ENCODE results near the gene ANKRD34A. TPM values are rescaled to one million over a fixed set of nuclear protein-coding genes. Genes with fewer than 3 reads are reported as not detected.
A peak's percentile ranks its signal among the peaks of the same experiment; 100 is the strongest.

The ANKRD34A gene
- total and polyA plus RNA-seq, 2 of the 13 experiments (the other 11 are each of a cell fraction or from before 2014, with no cell fraction given): 0.05 to 0.07 TPM

GRCh38 chr1:145996433-145997015 is 32.1 kb upstream of the ANKRD34A start, which contains the start of gene TXNIP (continued):
- TF ChIP-seq ARID4A (CRISPR knock-in tag; IDR thresholded peaks at IDR 0.05; ENCODE audit: borderline replicate concordance) (peak; percentile 81; the same call in 1 of the 2 replicates), ARNT (IDR thresholded peaks at IDR 0.05) (no peak), ZSCAN25 (CRISPR knock-in tag; IDR thresholded peaks at IDR 0.05) (peak; percentile 90), SIX4 (CRISPR knock-in tag; IDR thresholded peaks at IDR 0.05) (peak; percentile 66), ZNF644 (CRISPR knock-in tag; IDR thresholded peaks at IDR 0.05; ENCODE audit: low read depth) (no peak), ZNF660 (CRISPR knock-in tag; IDR thresholded peaks at IDR 0.05; ENCODE audit: borderline replicate concordance, low read depth) (no peak), ARID3A (IDR thresholded peaks at IDR 0.05; ENCODE audit: low read depth, low read length) (no peak), MXI1 (IDR thresholded peaks at IDR 0.05; ENCODE audit: borderline replicate concordance, low read depth, low read length) (peak; percentile 87; the same call in 2 of the 3 replicates), ERF (CRISPR knock-in tag; IDR thresholded peaks at IDR 0.05) (peak; percentile 64; the same call in 1 of the 2 replicates), DNMT1 (CRISPR knock-in tag; IDR thresholded peaks at IDR 0.05) (no peak), BRCA1 (CRISPR knock-in tag; IDR thresholded peaks at IDR 0.05) (peak; percentile 27; the same call in 1 of the 2 replicates), MAF1 (CRISPR knock-in tag; IDR thresholded peaks at IDR 0.05; ENCODE audit: borderline replicate concordance) (no peak), KLF12 (CRISPR knock-in tag; IDR thresholded peaks at IDR 0.05; ENCODE audit: borderline replicate concordance) (0 out of 2 replicates have a peak, but pooled peaks have one; percentile 30), ATAD3A (CRISPR knock-in tag; IDR thresholded peaks at IDR 0.05) (no peak), SKIL (CRISPR knock-in tag; IDR thresholded peaks at IDR 0.05; ENCODE audit: borderline replicate concordance) (peak; percentile 84), ZNF138 (CRISPR knock-in tag; IDR thresholded peaks at IDR 0.05; ENCODE audit: low read depth) (0 out of 2 replicates have a peak, but pooled peaks have one; percentile 31), PAF1 (CRISPR knock-in tag; IDR thresholded peaks at IDR 0.05) (no peak), HOXA5 (CRISPR knock-in tag; IDR thresholded peaks at IDR 0.05) (no peak), ZNF124 (CRISPR knock-in tag; IDR thresholded peaks at IDR 0.05) (peak; percentile 89), RAD51 (IDR thresholded peaks at IDR 0.05; ENCODE audit: borderline replicate concordance) (no peak), ZNF615 (CRISPR knock-in tag; IDR thresholded peaks at IDR 0.05; ENCODE audit: borderline replicate concordance) (peak; percentile 65; the same call in 1 of the 2 replicates), ZMAT5 (CRISPR knock-in tag; IDR thresholded peaks at IDR 0.05; ENCODE audit: borderline replicate concordance, low read depth) (no peak), CBX1 (IDR thresholded peaks at IDR 0.05; ENCODE audit: low read depth) (no peak)
